Cerebellar nuclear complex (tissue), 1 donor: ENCODE measurements around the gene RBM20.

Experiments used
- DNase-seq, 2 experiments: peaks; one replicate each; lab custom pipeline; 2025; lab: John Stamatoyannopoulos, UW

RBM20 gene

DNA sequence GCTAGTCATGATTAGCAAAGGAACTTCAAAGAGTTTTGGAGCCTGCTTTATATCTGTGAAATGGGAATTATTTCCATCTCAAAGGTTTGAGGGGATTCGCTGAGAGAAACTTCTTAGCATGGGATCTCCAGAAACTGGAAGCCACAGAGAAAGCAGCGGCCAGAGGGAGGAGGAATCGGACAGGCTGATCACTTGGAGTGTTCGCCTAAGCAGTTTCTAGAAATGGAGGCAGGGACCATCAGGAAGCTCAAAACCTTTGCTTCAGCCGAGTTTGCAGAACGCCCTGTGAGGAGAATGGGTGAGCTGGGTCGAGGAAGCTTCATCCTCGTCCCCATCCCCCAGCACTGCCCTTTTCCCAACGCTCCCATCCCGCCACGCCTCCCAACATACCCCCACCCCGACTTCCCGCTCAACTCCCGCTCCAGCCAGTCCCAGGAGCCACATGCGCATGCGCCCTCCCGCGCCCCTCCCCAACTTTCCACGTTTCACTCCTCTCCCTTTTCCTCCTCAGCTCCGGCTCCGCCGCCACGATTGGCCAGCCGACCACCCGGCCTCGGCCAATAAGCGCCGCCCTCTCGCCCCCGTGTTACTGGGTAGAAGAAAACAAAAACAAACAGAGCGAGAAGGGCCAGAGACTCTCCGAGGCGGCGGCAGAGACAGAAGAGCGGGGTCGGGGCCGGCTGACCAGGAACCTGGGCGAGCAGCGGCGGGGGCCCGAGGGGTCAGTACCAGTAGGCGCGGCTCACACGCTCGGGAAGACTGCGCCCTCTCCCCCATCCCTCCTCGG, 227.4 kb downstream of the RBM20 start, which contains the start of gene PDCD4:
Gene PDCD4 (plus strand): TSS at position 631 of the 787 bp plus-strand sequence. CDS start 4,100 bp downstream, outside the sequence.
- peak; percentile 94 to 99 for DNase-seq

- no peak for DNase-seq
These were observed 228.2 kb downstream of the RBM20 start for GRCh38 chr10:110872145-110872983.

DNA sequence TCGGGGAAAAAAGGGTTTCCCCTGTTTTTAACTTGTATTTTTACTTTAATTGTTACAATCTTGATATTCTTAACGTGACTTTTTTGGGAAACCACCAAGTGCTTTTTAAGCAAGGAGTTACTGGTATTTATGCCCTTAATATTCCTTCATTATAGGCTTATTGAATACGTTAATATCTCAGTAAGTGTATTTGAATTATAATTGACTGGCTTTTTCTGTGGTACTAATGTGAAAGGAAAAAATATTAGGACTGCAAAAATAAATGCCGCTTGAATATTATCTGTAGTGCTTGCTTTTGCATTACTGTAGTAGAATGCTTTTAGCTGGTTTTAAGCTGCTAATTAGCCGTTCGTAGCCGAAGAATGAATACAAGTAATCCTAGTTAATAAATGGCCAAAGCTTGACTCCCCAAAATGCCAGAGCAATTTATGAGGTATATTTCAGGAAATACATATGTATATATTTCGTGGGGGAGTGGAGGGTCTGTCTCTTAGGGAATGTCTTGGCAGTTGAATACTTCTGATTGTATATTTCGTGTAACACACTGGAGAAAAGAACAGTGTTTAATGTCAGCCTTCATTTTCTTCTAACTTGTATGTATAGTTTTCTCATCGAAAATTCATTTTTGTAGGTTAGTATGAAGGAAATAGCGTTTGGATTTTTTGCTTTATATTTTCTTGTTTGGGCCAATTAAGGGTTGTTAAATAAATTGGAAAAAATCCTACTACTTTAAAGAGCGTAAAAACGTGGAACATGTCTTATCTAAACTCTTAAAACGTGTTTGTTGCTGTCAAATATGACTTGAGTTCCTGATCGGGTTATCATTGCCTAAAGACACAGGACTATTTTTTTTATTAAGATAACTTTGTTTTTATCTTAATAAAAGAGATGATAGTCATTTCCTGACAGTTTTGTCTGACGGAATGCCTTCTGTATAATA, 229.1 kb downstream of the RBM20 start:
- no peak for DNase-seq

DNA sequence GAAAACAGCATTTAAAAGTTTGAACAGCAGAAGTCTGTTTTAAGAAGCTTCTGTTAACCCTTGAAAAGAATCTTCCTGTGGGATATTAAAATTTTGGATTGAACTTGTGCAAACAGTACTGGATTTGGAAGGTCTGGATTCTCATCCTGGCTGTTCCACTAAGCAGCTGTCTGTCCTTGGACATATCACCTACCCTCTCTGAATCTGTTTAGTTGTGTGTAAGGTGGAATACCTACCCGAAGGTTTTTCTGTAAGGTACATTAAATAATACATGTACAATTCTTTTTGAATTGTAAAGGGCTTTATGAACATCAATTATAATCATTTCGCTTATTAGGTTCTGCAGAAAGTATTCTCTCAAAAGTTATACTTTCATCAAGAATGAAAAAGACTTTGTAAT, 229.8 kb downstream of the RBM20 start:
- DNase-seq: no peak

DNA sequence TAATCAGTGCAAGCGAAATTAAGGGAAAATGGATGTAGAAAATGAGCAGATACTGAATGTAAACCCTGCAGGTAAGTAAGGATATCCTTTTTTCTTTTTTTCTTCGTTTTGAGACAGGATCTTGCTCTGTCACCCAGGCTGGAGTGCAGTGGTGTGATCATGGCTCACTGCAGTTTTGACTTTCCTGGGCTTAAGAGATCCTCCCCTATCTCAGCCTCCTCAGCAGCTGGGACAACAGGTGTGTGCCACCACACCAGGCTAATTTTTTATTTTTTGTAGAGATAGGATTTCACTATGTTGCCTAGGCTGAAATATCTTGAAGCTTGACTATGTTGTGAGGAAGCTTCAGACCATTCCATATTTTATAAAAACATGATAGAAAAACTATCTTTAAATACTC, 231.9 kb downstream of the RBM20 start:
- DNase-seq: no peak

- no peak for DNase-seq
These were observed 232.7 kb downstream of the RBM20 start for GRCh38 chr10:110876788-110877187.

DNA sequence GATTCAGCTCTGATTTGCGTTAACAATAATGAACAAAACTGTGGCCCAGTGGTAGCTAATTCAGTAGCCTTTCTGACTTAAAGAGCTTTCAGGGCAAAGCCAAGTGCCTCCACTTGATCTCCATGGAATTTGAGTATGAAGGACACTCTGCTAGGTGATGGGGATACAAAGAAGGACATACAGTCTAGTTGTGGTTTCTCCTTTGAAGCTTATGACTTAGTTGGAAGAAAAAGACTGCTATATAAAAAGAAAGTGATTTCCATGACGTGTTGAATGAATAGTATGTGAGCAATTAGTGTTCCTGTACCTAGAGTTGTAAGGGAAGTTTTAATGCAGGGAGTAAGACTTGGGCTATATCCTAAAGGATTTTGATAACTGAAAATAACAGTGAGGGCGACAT, 235.9 kb downstream of the RBM20 start:
- no peak for DNase-seq

GRCh38 chr10:110881247-110881646, 237.1 kb downstream of the RBM20 start:
- no peak for DNase-seq

- no peak for DNase-seq
These were observed 237.8 kb downstream of the RBM20 start for GRCh38 chr10:110881905-110882304.

GRCh38 chr10:110883924-110884323, 239.8 kb downstream of the RBM20 start:
- no peak for DNase-seq

DNA sequence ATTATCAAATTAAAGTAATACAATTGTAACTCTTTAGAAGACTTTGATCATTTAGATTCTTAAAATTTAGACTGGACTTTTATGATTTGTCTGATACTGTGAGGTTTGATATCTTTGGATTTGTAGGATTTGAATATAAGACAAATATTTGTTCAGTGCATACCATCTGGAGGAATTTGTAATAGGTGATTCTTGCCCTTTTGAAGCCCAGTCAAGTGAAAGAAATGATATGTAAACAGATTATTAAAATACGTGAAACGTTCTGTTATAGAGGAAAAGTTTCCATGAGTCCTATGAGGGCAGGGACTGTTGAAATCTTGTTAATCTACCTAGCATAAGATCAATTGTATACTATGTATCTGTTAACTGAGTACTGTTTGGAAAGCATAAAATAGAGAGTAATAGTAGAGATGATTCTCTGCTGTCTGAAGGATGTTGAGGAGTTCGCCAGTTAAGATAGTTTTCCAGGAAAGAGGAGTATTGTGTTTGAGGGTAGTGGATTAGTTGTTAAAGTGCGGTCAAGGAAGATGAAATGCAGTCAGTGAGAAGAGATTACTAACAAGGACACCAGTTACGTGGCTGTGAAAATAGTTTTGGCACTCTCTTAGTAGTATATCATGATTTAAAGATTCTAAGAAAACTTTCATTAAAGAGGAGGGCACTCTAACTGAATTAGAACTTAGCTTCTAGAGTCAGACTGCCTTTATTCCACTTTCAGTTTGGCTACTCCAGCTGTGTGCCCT, 242.0 kb downstream of the RBM20 start:
- no peak for DNase-seq

DNA sequence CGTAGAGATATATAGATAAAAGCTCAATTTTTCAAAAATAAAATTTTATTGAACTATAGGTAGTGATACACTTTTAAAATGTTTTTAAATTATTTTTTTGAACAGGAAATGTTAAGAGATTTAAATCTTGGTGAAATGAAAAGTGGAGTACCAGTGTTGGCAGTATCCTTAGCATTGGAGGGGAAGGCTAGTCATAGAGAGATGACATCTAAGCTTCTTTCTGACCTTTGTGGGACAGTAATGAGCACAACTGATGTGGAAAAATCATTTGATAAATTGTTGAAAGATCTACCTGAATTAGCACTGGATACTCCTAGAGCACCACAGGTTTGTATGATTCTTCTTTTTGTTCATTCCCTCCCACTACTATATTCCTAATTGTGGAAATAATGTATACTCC, 243.4 kb downstream of the RBM20 start:
- DNase-seq: no peak
